Peyer's patch (tissue), 4 donors: ENCODE data around the gene DBX1.
"Not testable (repeated sequence)": the region's sequence is repeated elsewhere in the genome, so short reads cannot be mapped to it uniquely, and the experiment has no call there.

Source experiments
- POLR2A ChIP-seq, 2 donors: fragments of 450-650 bp; IDR thresholded peaks; one replicate each; pipeline ENCODE4 v1.5.1; 2017; ENCODE audit warnings: antibody characterized with exemption in 2 of 2, mild to moderate bottlenecking in 2 of 2, moderate library complexity in 2 of 2
- TF ChIP-seq, protein P1 (sequence below), 6 experiments: fragments of 450-650 bp in 4 of 6; fragments of 200-600 bp in 2 of 6; sonication (generic) in 1 of 6; IDR thresholded peaks; one replicate each; pipeline ENCODE4 v1.5.1; 2017 to 2019; ENCODE audit warnings: antibody characterized with exemption in 6 of 6, mild to moderate bottlenecking in 3 of 6, moderate library complexity in 1 of 6

DNA sequence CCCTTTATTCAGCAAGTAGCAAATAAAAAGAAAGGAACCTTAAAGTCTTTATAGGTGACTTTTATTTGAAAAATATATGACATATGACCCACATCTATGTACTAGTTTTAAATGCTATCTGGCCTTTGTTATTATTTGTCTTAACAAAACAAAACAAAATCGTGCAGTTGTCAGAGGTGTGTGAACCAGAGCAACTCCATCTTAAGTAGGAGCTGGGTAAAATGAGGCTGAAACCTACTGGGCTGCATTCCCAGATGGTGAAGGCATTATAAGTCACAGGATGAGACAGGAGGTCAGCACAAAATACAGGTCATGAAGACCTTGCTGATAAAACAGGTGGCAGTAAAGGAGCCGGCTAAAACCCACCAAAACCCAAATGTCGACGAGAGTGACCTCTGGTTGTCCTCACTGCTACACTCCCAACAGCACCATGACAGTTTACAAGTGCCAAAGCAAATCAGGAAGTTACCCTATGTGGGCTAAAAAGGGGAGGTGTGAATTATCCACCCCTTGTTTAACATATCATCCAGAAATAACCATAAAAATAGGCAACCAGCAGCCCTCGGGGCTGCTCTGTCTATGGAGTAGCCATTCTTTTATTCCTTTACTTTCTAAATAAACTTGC, 40.2 kb upstream of the DBX1 start:
- TF ChIP-seq POLR2A (IDR thresholded peaks at IDR 0.05) = not testable (repeated sequence)
- TF ChIP-seq, protein P1, sequence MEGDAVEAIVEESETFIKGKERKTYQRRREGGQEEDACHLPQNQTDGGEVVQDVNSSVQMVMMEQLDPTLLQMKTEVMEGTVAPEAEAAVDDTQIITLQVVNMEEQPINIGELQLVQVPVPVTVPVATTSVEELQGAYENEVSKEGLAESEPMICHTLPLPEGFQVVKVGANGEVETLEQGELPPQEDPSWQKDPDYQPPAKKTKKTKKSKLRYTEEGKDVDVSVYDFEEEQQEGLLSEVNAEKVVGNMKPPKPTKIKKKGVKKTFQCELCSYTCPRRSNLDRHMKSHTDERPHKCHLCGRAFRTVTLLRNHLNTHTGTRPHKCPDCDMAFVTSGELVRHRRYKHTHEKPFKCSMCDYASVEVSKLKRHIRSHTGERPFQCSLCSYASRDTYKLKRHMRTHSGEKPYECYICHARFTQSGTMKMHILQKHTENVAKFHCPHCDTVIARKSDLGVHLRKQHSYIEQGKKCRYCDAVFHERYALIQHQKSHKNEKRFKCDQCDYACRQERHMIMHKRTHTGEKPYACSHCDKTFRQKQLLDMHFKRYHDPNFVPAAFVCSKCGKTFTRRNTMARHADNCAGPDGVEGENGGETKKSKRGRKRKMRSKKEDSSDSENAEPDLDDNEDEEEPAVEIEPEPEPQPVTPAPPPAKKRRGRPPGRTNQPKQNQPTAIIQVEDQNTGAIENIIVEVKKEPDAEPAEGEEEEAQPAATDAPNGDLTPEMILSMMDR (IDR thresholded peaks at IDR 0.05) = not testable (repeated sequence)
